K562 (cell line): Measurements from ENCODE around the gene TRA2B. TPM values are rescaled to one million over a fixed set of nuclear protein-coding genes. Genes with fewer than 3 reads are reported as not detected.

Experiments used
- ATAC-seq: fragments of 200-7000 bp; cut with Tn5 transposase; 3 replicates; pipeline ENCODE4 v1.9.1; 2020; ENCODE audit warnings: moderate library complexity
- BruUV-seq: library from RNA; stranded (reverse); fragments of 400-500 nt; replicated peaks from 2 replicates; lab custom pipeline; 2021; lab: Mats Ljungman, UMichigan
- CTCF ChIA-PET: fragments of 300-600 bp; formaldehyde crosslinking; extraction: SDS; loops from one replicate; lab custom pipeline; 2021; ENCODE audit warnings: low intra/inter-chr PET ratio; lab: Yijun Ruan, JAX
- POLR2A ChIA-PET: fragments of 300-600, 350-650 bp; sonication (Branson Sonifier 250); formaldehyde crosslinking; extraction: SDS; loops from one replicate; lab custom pipeline; 2021; ENCODE audit warnings: antibody characterized with exemption, inconsistent platforms; lab: Yijun Ruan, JAX
- DNase-seq, 4 experiments: peaks; one replicate each; pipeline versions ENCODE4 v3.0.0 to v3.0.0-alpha.2; 2011 to 2018; ENCODE audit warnings: low spot score in 3 of 4, mixed read lengths in 3 of 4; ENCODE audit errors: extremely low read depth in 1 of 4
- FAIRE-seq: peaks from 2 replicates; lab custom pipeline; 2011; peaks lifted over from hg19 to GRCh38; lab: Jason Lieb, UNC
- H2AFZ ChIP-seq: 2 replicates; pipeline ENCODE4 v1.6.0; 2011; ENCODE audit warnings: low read depth, low read length, control low read depth, inconsistent platforms
- H3K27ac ChIP-seq: fragments of 200-600 bp; 3 replicates; pipeline ENCODE4 v1.8.0; 2011; ENCODE audit warnings: low read depth, mild to moderate bottlenecking, control low read depth, inconsistent platforms, low read length, moderate library complexity, mixed read lengths; ENCODE audit errors: extremely low read depth
- H3K27me3 ChIP-seq, 2 experiments: fragments of 300-600 bp in 1 of 2; 2 replicates in 1 of 2; 3 replicates in 1 of 2; pipeline versions ENCODE4 v1.6.0 to v1.8.0; 2011; ENCODE audit warnings: inconsistent platforms in 2 of 2, low read length in 2 of 2, mild to moderate bottlenecking in 1 of 2, mixed read lengths in 1 of 2, moderate library complexity in 1 of 2; ENCODE audit not compliant: control insufficient read depth in 2 of 2, insufficient read depth in 2 of 2
- H3K36me3 ChIP-seq: fragments of 300-600 bp; 3 replicates; pipeline ENCODE4 v1.8.0; 2011; ENCODE audit warnings: mild to moderate bottlenecking, low read length, inconsistent platforms; ENCODE audit not compliant: control insufficient read depth, insufficient read depth
- H3K4me1 ChIP-seq, 2 experiments: fragments of 200-600 bp in 1 of 2; replicated peaks in 1 of 2; 2 replicates in 1 of 2; 3 replicates in 1 of 2; pipeline versions ENCODE4 v1.5.1 to v1.8.0; 2011; ENCODE audit warnings: inconsistent platforms in 2 of 2, low read length in 2 of 2, mild to moderate bottlenecking in 1 of 2, mixed read lengths in 1 of 2, moderate library complexity in 1 of 2; ENCODE audit not compliant: control insufficient read depth in 2 of 2, insufficient read depth in 2 of 2
- H3K4me2 ChIP-seq: 2 replicates; pipeline ENCODE4 v1.6.1; 2011; ENCODE audit warnings: low read length, control low read depth, inconsistent platforms, mixed read lengths; ENCODE audit not compliant: insufficient read depth
- H3K4me3 ChIP-seq: fragments of 200-600 bp; sonication (generic), shearing (Covaris generic); 2 replicates; pipeline ENCODE4 v1.5.1; 2016; ENCODE audit warnings: control low read depth, inconsistent platforms
- H3K79me2 ChIP-seq: fragments of 200-600 bp; 3 replicates; pipeline ENCODE4 v1.8.0; 2011; ENCODE audit warnings: low read length, inconsistent platforms; ENCODE audit not compliant: control insufficient read depth, insufficient read depth
- H3K9ac ChIP-seq, 2 experiments: 2 replicates each; pipeline versions ENCODE4 v1.6.0 to v1.6.1; 2011; ENCODE audit warnings: low read depth in 2 of 2, low read length in 2 of 2, control low read depth in 1 of 2, inconsistent platforms in 1 of 2, mild to moderate bottlenecking in 1 of 2, mixed read lengths in 1 of 2; ENCODE audit not compliant: insufficient read depth in 1 of 2
- H3K9me1 ChIP-seq: one replicate; pipeline ENCODE4 v1.6.0; 2011; ENCODE audit warnings: inconsistent platforms, mild to moderate bottlenecking, low read length, moderate library complexity; ENCODE audit not compliant: control insufficient read depth, insufficient read depth
- H3K9me3 ChIP-seq: replicated peaks from 2 replicates; pipeline ENCODE4 v1.5.1; 2011; ENCODE audit warnings: low read depth, low read length, inconsistent platforms; ENCODE audit not compliant: control insufficient read depth, insufficient read depth
- H4K20me1 ChIP-seq: replicated peaks from 2 replicates; pipeline ENCODE4 v1.6.1; 2011; ENCODE audit warnings: low read length, inconsistent platforms, mixed read lengths; ENCODE audit not compliant: control insufficient read depth, insufficient read depth
- ATF6 ChIP-seq: sonication (generic); formaldehyde crosslinking; IDR thresholded peaks from 2 replicates; pipeline ENCODE4 v1.4.0; 2020; ENCODE audit warnings: mild to moderate bottlenecking, missing genetic modification reagents
- HDGF ChIP-seq: fragments of 450-650 bp; IDR thresholded peaks from 2 replicates; pipeline ENCODE4 v1.6.1; 2016
- HIVEP1 ChIP-seq: fragments of 250-450 bp; sonication (Bioruptor Pico); IDR thresholded peaks from 2 replicates; pipeline ENCODE4 v1.4.0; 2020; ENCODE audit warnings: mild to moderate bottlenecking
- ILK ChIP-seq: fragments of 450-650 bp; IDR thresholded peaks from 2 replicates; pipeline ENCODE4 v1.6.1; 2016; ENCODE audit warnings: missing genetic modification characterization, low read depth, mild to moderate bottlenecking, missing compliant biosample characterization, moderate library complexity, borderline replicate concordance
- NR2C1 ChIP-seq, 2 experiments: fragments of 450-650 bp; IDR thresholded peaks; 2 replicates each; pipeline ENCODE4 v1.6.1; 2017; ENCODE audit warnings: mild to moderate bottlenecking in 2 of 2, antibody characterized with exemption in 1 of 2, inconsistent platforms in 1 of 2, missing compliant biosample characterization in 1 of 2, missing genetic modification characterization in 1 of 2
- PRPF4 ChIP-seq: fragments of 200-400 bp; formaldehyde crosslinking; IDR thresholded peaks from one replicate; pipeline ENCODE4 v1.6.1; 2017; ENCODE audit warnings: low read length, low read depth, mild to moderate bottlenecking; ENCODE audit not compliant: insufficient read depth, poor library complexity, severe bottlenecking
- RBM14 ChIP-seq: fragments of 200-400 bp; formaldehyde crosslinking; IDR thresholded peaks from 2 replicates; pipeline ENCODE4 v1.6.1; 2018; ENCODE audit warnings: low read depth, mild to moderate bottlenecking, low read length, moderate library complexity, borderline replicate concordance; ENCODE audit not compliant: insufficient read depth
- RHOXF2B ChIP-seq: fragments of 250-450 bp; sonication (Bioruptor Pico); conservative IDR thresholded peaks from 2 replicates; pipeline ENCODE4 v1.5.1; 2021
- SIRT6 ChIP-seq: IDR thresholded peaks from one replicate; pipeline ENCODE4 v1.6.1; 2012; ENCODE audit warnings: low read depth, mild to moderate bottlenecking, control low read depth, inconsistent platforms, low read length, moderate library complexity
- SRSF1 ChIP-seq: fragments of 200-400 bp; formaldehyde crosslinking; IDR thresholded peaks from 2 replicates; pipeline ENCODE4 v1.6.1; 2017; ENCODE audit warnings: mild to moderate bottlenecking, low read depth, low read length, moderate library complexity
- SUPT5H ChIP-seq: fragments of 450-650 bp; IDR thresholded peaks from 2 replicates; pipeline ENCODE4 v1.6.1; 2016
- ZC3H11A ChIP-seq: IDR thresholded peaks from 2 replicates; pipeline ENCODE4 v1.6.1; 2012; ENCODE audit warnings: low read depth, low read length, improper control_type of control experiment
- ZKSCAN8 ChIP-seq: fragments of 200-800 bp; sonication (Bioruptor generic); IDR thresholded peaks from 2 replicates; pipeline ENCODE4 v1.6.1; 2016; ENCODE audit warnings: missing genetic modification characterization, missing compliant biosample characterization
- ZNF707 ChIP-seq: fragments of 250-450 bp; sonication (Bioruptor Pico); conservative IDR thresholded peaks from 2 replicates; pipeline ENCODE4 v1.8.0; 2022; ENCODE audit warnings: inconsistent platforms, mild to moderate bottlenecking, moderate library complexity
- WGBS: fragments of 100-300 bp; shearing (Covaris generic); methylation state at CpG from one replicate; pipeline ENCODE4 v1.1.6; 2016; ENCODE audit warnings: low coverage, mixed read lengths; ENCODE audit not compliant: insufficient coverage; ENCODE audit errors: missing lambda C conversion rate; 5-methylcytosine and 5-hydroxymethylcytosine counted together
- in situ Hi-C: fragments of 300-500 bp; cut with MboI; formaldehyde crosslinking; loops from 4 replicates; pipeline ENCODE4 v1.15.0; 2018; ENCODE audit warnings: inconsistent platforms, mixed read lengths
- intact Hi-C: fragments of 100-400 bp; cut with micrococcal nuclease; formaldehyde crosslinking; loops from 2 replicates; pipeline ENCODE4 v1.14.2; 2022
- polyA plus RNA-seq, 8 experiments: library from polyadenylated mRNA; depleted of rRNA in 4 of 8; stranded (reverse) in 5 of 8; unstranded in 3 of 8; fragments of >200 nt; fragmentation: Nextera tagmentation in 2 of 8; fragmentation: Illumina TruSeq in 1 of 8; extraction: Ambion mirVana in 2 of 8; extraction: Trizol in 1 of 8; gene quantifications; 2 replicates each; pipeline versions ENCODE4 v1.2.1 to v1.2.3, GENCODE V29; 2011 to 2014; ENCODE audit warnings: inconsistent platforms in 1 of 8, missing spikeins in 1 of 8
- total RNA-seq, 7 experiments: library from RNA; depleted of rRNA in 6 of 7; stranded (reverse); fragments of >200 nt in 6 of 7; fragmentation: Illumina TruSeq in 2 of 7; extraction: Trizol in 2 of 7; gene quantifications; 2 replicates each; pipeline versions ENCODE4 v1.2.1 to v1.2.3, GENCODE V29; 2011 to 2021; ENCODE audit warnings: low replicate concordance in 1 of 7
- TF ChIP-seq, protein P1 (sequence below): fragments of 450-650 bp; formaldehyde crosslinking; conservative IDR thresholded peaks from 2 replicates; pipeline ENCODE4 v1.4.0; 2022; ENCODE audit warnings: mild to moderate bottlenecking, missing genetic modification characterization

Gene TRA2B
- total and polyA plus RNA-seq, 9 of the 15 experiments (the other 6 are each of a cell fraction or from before 2014, with no cell fraction given): 105 to 411 (median 278) TPM

DNA sequence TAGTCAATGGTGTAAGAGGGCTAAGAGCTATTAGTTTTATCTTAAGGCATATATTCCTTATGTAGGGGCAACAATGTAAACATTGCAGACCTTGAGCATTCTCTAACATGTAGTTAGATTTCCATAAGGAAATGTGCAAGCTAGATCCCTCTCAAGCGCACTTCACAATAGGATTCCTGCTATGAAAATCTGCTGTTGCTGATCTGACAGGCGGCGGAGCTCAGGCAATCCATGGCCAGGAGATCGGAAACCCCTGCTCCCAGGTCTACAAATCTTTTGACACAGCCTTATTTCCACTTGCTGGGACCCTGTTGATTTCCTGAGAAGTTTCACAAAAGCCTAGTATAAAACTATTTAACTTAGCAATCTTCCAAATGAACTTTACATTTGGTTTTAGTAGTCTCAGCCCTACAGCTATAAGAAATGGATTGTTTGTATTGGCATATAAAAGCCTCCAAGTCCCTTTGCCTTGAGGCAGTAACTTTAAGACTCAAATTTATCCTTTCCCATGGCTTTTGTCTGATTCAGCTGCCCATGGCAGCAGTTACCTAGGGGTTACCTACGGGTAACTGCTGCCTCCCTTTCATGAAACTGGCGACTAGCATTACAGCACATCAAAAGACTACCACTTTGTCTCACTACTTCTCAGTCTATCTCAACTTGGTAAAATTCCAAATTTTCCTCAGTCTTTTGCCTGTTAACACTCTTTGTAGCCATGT, 22.7 kb downstream of the TRA2B start (continued):
- TF ChIP-seq, protein P1, sequence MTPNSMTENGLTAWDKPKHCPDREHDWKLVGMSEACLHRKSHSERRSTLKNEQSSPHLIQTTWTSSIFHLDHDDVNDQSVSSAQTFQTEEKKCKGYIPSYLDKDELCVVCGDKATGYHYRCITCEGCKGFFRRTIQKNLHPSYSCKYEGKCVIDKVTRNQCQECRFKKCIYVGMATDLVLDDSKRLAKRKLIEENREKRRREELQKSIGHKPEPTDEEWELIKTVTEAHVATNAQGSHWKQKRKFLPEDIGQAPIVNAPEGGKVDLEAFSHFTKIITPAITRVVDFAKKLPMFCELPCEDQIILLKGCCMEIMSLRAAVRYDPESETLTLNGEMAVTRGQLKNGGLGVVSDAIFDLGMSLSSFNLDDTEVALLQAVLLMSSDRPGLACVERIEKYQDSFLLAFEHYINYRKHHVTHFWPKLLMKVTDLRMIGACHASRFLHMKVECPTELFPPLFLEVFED (CRISPR knock-in tag): 0 out of 2 replicates have a peak, but pooled peaks have one; percentile 4
- TF ChIP-seq ZC3H11A: no peak
- TF ChIP-seq, all 486 proteins: peak for 11

DNA sequence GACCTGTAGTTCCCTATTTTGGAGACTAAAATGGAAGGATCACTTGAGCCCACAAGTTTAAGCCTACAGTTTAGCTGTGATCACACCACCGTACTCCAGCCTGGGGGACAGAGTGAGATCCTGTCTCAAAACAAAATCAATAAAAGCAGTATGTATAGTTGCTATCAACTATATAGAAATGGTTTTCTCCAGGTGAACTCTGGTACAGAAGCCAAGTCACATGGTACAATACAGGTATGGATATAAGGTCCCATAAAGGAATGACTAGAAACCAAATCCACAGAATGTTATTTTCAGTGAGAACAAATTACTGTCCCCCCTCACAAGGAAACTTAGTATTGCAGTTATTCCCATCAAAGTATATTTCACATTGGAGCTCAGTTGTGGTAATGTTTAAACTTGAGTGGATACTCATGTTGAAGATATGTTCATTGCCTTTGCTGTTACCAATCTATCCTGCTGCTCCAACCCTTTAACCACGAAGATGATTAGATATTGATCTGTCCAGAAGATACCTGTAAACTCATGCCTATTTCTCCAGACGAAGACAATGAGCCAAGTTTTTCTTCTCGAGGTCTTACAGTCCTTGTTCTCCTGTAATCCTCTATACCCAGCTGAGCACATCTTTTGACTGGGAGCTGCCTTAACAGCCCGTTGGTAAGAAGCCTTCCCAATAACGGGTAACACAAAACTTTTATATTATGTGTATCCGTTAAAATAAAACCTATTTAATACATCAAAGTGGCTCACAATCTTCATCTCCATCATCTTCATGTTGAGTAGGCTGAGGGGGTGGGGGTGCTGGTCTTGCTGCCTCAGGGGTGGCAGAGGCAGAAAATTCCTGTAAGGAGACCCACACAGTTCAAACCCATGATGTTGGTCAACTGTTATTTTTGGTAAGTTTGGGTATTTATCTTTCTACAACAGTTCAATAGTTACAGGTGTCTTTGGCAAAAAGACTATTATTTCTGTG, 24.6 kb downstream of the TRA2B start:
- peaks cover 3% of the 10 kb centered on the region; the same call in 1 of the 2 replicates for H4K20me1 ChIP-seq
- no peaks in the 10 kb centered on the region for H3K4me1 ChIP-seq
- BruUV-seq: TSS peak; percentile 2
- ChIA-PET POLR2A (interaction anchor here (0.6 to 4.7 kb wide), 26 partner anchors 9 to 327 kb away, joined by 3 to 55 read pairs (median 6); partner anchors contain the start of genes SENP2 and TRA2B), CTCF (no interaction called here)
- no peak for FAIRE-seq
- in situ Hi-C loops (no loop called here), intact Hi-C loops (loop anchor here (5.0 kb wide), 1 partner anchor 181 kb away; no protein-coding TSS in a partner anchor)
- no peak for DNase-seq
- no peaks in the 10 kb centered on the region for H3K27me3 ChIP-seq
- no peaks in the 10 kb centered on the region for H3K9me3 ChIP-seq
- H3K79me2 ChIP-seq: no peaks in the 10 kb centered on the region
- peak; percentile 47 for ATAC-seq
- H3K9ac ChIP-seq: no peak overlapping the region
- no peak overlapping the region for H3K4me3 ChIP-seq
- H3K4me2 ChIP-seq: no peak overlapping the region
- H3K9me1 ChIP-seq: no peaks in the 10 kb centered on the region
- WGBS: 13% methylated on average over 7 of the region's 7 CpGs
- H3K27ac ChIP-seq: no peak overlapping the region
- peaks cover 45% of the 10 kb centered on the region for H3K36me3 ChIP-seq
- no peak overlapping the region for H2AFZ ChIP-seq
- TF ChIP-seq ZKSCAN8 (CRISPR knock-in tag): no peak
- TF ChIP-seq PRPF4: no peak
- TF ChIP-seq SRSF1: no peak
- TF ChIP-seq SIRT6: peak; percentile 9
- TF ChIP-seq SUPT5H: peak; percentile 62
- no peak for TF ChIP-seq HIVEP1 (CRISPR knock-in tag)
- TF ChIP-seq ILK (tag): no peak
- no peak for TF ChIP-seq ZNF707 (CRISPR knock-in tag)
- TF ChIP-seq RBM14: no peak
- no peak for TF ChIP-seq RHOXF2B
- no peak for TF ChIP-seq HDGF
- TF ChIP-seq NR2C1 (IDR thresholded peaks at IDR 0.05): no peak
- TF ChIP-seq NR2C1 (tag; IDR thresholded peaks at IDR 0.05): no peak
- no peak for TF ChIP-seq ATF6 (CRISPR knock-in tag)
